Erythroblast (primary cell): Measurements from ENCODE around the gene TMEM120B.

Source experiments
- DNase-seq, 2 experiments: peaks; one replicate each; lab custom pipeline; 2025; lab: John Stamatoyannopoulos, UW
- GATA1 ChIP-seq: IDR thresholded peaks from 2 replicates; pipeline ENCODE4 v1.6.1; 2011; ENCODE audit warnings: low read depth, mild to moderate bottlenecking, control low read depth, low read length, moderate library complexity
- POLR2A ChIP-seq: IDR thresholded peaks from 2 replicates; pipeline ENCODE4 v1.6.1; 2011; ENCODE audit warnings: mild to moderate bottlenecking, low read length

TMEM120B gene

GRCh38 chr12:121715862-121716435 lies 3.4 kb downstream of the TMEM120B start:
- TF ChIP-seq GATA1 (no peak), POLR2A (no peak)
- no peak for DNase-seq

GRCh38 chr12:121717041-121717699 lies 4.6 kb downstream of the TMEM120B start:
- no peak for DNase-seq
- TF ChIP-seq POLR2A (no peak), GATA1 (no peak)

- no peak for TF ChIP-seq POLR2A
- no peak for TF ChIP-seq GATA1
- DNase-seq, result peak in 1 of 2 experiments; percentile 14
Measured at GRCh38 chr12:121718653-121719239, 6.2 kb downstream of the TMEM120B start.

- DNase-seq, result peak in 1 of 2 experiments; percentile 27
- TF ChIP-seq POLR2A (no peak), GATA1 (no peak)
Measured at GRCh38 chr12:121719926-121720414, 7.4 kb downstream of the TMEM120B start.

GRCh38 chr12:121720762-121721161 lies 8.2 kb downstream of the TMEM120B start:
- no peak for DNase-seq
- TF ChIP-seq POLR2A (no peak), GATA1 (no peak)

GRCh38 chr12:121722511-121722910 lies 10.0 kb downstream of the TMEM120B start:
- DNase-seq, result peak; percentile 53 to 64
- TF ChIP-seq POLR2A (no peak), GATA1 (no peak)

- no peak for DNase-seq
- no peak for TF ChIP-seq POLR2A
- TF ChIP-seq GATA1, result no peak
Measured at GRCh38 chr12:121723200-121723599, 10.6 kb downstream of the TMEM120B start.

- DNase-seq, result no peak
- TF ChIP-seq GATA1, result no peak
- TF ChIP-seq POLR2A, result no peak
Measured at GRCh38 chr12:121724925-121725324, 12.4 kb downstream of the TMEM120B start.

- DNase-seq, result no peak
- no peak for TF ChIP-seq GATA1
Measured at GRCh38 chr12:121725423-121725822, 12.9 kb downstream of the TMEM120B start.

- TF ChIP-seq GATA1 (no peak), POLR2A (no peak)
- no peak for DNase-seq
Measured at GRCh38 chr12:121729021-121729420, 16.5 kb downstream of the TMEM120B start.

GRCh38 chr12:121731473-121731872 lies 18.9 kb downstream of the TMEM120B start:
- no peak for TF ChIP-seq GATA1
- TF ChIP-seq POLR2A, result no peak
- no peak for DNase-seq

GRCh38 chr12:121733849-121734248 lies 21.3 kb downstream of the TMEM120B start:
- peak; percentile 52 to 60 for DNase-seq
- TF ChIP-seq POLR2A (no peak), GATA1 (no peak)

GRCh38 chr12:121738340-121738858 lies 25.8 kb downstream of the TMEM120B start:
- TF ChIP-seq POLR2A, result peak; percentile 45
- TF ChIP-seq GATA1, result peak; percentile 97
- peak; percentile 95 to 98 for DNase-seq

- no peak for TF ChIP-seq GATA1
- TF ChIP-seq POLR2A, result no peak
- DNase-seq, result no peak
Measured at GRCh38 chr12:121740847-121741246, 28.3 kb downstream of the TMEM120B start.
